ENCODE results near the gene PNKP. TPM values are rescaled to one million over a fixed set of nuclear protein-coding genes. Genes with fewer than 3 reads are reported as not detected.

The PNKP gene
- total and polyA plus RNA-seq, 2 of the 8 experiments (the other 6 are each of a cell fraction or from before 2014, with no cell fraction given) = 45.8 to 105 TPM

DNA sequence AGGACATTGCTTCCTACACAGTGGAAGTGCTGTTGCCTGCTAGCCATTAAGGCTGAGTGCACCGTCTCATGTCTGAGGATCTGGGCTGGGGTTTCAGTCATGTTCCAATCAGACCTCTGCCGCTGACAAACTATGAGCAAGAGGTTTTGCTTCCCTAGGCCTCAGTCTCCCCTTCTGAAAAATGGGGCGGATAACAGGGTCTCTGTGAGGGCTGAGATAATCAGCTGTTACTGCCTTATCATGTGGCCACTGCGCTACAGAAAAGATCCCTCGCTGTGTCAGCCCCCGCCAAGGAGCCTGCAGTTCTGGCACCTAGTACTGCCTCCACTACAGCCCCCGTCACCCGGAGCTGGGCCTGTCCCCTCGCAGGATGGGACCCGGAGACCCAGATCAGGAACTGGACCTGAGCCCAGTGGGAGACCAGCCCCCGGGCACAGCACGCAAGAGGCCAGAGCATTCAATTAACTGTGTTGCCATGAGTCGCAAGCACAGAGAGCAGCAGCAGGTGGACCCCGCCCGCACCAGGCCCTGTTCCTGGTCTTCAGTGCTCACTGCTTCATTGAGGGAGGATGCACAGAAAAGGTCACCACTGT is 3.0 kb upstream of the PNKP start (continued):
- TF ChIP-seq SAP30 (IDR thresholded peaks at IDR 0.05; ENCODE audit: insufficient read depth, insufficient replicate concordance, low read length) = no peak

All from H1 (cell line).